Heart right ventricle (tissue), 16 donors: ENCODE measurements around the gene FCMR. TPM values are rescaled to one million over a fixed set of nuclear protein-coding genes. Genes with fewer than 3 reads are reported as not detected.

ENCODE experiments used
- ATAC-seq, 8 donors: fragments of 200-7000 bp; cut with Tn5 transposase; one replicate each; pipeline ENCODE4 v1.9.1; 2020; ENCODE audit warnings: mild to moderate bottlenecking in 8 of 8, moderate library complexity in 8 of 8, moderate number of reproducible peaks in 1 of 8
- DNase-seq, 2 donors: peaks; one replicate each; pipeline ENCODE4 v3.0.0-alpha.2; 2020
- H3K27ac ChIP-seq, 10 donors: fragments of 200-600 bp; sonication (generic) in 2 of 10; one replicate each; pipeline versions ENCODE4 v1.5.0 to v1.8.0; 2020 to 2022; ENCODE audit warnings: mild to moderate bottlenecking in 3 of 10
- H3K27me3 ChIP-seq, 7 donors: fragments of 200-600 bp; one replicate each; pipeline ENCODE4 v1.8.0; 2021 to 2022; ENCODE audit warnings: mild to moderate bottlenecking in 2 of 7
- H3K36me3 ChIP-seq, 9 donors: fragments of 200-600 bp; sonication (generic) in 1 of 9; one replicate each; pipeline versions ENCODE4 v1.5.0 to v1.8.0; 2020 to 2022; ENCODE audit warnings: mild to moderate bottlenecking in 2 of 9
- H3K4me1 ChIP-seq, 9 donors: fragments of 200-600 bp; sonication (generic) in 1 of 9; one replicate each; pipeline versions ENCODE4 v1.5.0 to v1.8.0; 2020 to 2022; ENCODE audit warnings: mild to moderate bottlenecking in 4 of 9
- H3K4me3 ChIP-seq, 10 donors: fragments of 200-600 bp; sonication (generic) in 2 of 10; one replicate each; pipeline versions ENCODE4 v1.5.0 to v1.8.0; 2020 to 2022; ENCODE audit warnings: mild to moderate bottlenecking in 7 of 10, moderate library complexity in 2 of 10
- H3K9me3 ChIP-seq, 11 donors: fragments of 200-600 bp in 10 of 11; sonication (generic) in 2 of 11; one replicate each; pipeline versions ENCODE4 v1.5.0 to v1.8.0; 2013 to 2022; ENCODE audit warnings: mild to moderate bottlenecking in 2 of 11, control low read depth in 1 of 11, moderate library complexity in 1 of 11
- WGBS, 2 donors: extraction: QIAGEN DNeasy Blood & Tissue Kit; methylation state at CpG; one replicate each; pipeline ENCODE4 v1.1.7; 2013; ENCODE audit warnings: inconsistent platforms in 1 of 2; 5-methylcytosine and 5-hydroxymethylcytosine counted together
- intact Hi-C, 10 donors: fragments of 100-400 bp; cut with DNase I; formaldehyde crosslinking; loops; one replicate each; pipeline versions ENCODE4 v1.11.1 to v1.14.2; 2022
- polyA plus RNA-seq, 2 donors: library from polyadenylated mRNA; stranded (reverse); fragments of 200-250 nt; gene quantifications; one replicate each; pipeline ENCODE4 v1.2.3, GENCODE V29; 2013
- total RNA-seq, 10 donors: library from RNA; stranded (reverse); fragmentation: NEBNext Ultra II Directional in 3 of 10; extraction: Animal tissue kit (Norgen Biotek cat#: 25700) in 3 of 10; gene quantifications; one replicate each; pipeline versions ENCODE4 v1.2.1 to v1.2.4, GENCODE V29; 2021 to 2023
- TF ChIP-seq, protein P1 (sequence below), 9 donors: fragments of 200-600 bp; sonication (generic) in 2 of 9; IDR thresholded peaks; one replicate each; pipeline versions ENCODE4 v1.5.0 to v1.8.0; 2021 to 2022; ENCODE audit warnings: antibody characterized with exemption in 9 of 9, mild to moderate bottlenecking in 5 of 9, moderate library complexity in 1 of 9
- donor health status: Arrhythmogenic right ventricular cardiomyopathy.
- donor health status: ischemic (EF 13 %, LVEDD 7.1; RV severe dilation, severe dysfunction).
- donor health status: healthy with polysubstance abuse.
- donor health status: DM: no; HTN: yes; CAD: no.
- donor health status: DM: no; HTN: no; CAD: no.
- donor health status: ischemic (EF 25% LVEDD 6.9; RV normal size, moderate dysfunction).
- donor health status: ischemic (EF 25% LVEDD 5.7; RV mildly dilated, moderate dysfunction).
- donor health status: healthy.
- donor health status: DM: yes; HTN: yes; CAD: no.
- donor health status: Ischemic cardiomyopathy.
- donor health status: ischemic (EF 35%, LVEDD 5.7; RV mildly dilated, moderate dysfunction).
- donor health status: nonischemic (EF 11% LVEDD 7.7; RV severe dilation, severe dysfunction).
- donor health status: DM: yes; HTN: yes; CAD: no.
- donor health status: PGD.
- donor health status: ischemic (EF 29% LVEDD 5.4; RV normal size, mild dysfunction).
- donor health status: nonischemic (EF 23%, LVEDD 6.1; RV moderate dilation, normal function).

The FCMR gene
- total and polyA plus RNA-seq, 12 donors: 0.37 to 13.4 (median 3.5) TPM

DNA sequence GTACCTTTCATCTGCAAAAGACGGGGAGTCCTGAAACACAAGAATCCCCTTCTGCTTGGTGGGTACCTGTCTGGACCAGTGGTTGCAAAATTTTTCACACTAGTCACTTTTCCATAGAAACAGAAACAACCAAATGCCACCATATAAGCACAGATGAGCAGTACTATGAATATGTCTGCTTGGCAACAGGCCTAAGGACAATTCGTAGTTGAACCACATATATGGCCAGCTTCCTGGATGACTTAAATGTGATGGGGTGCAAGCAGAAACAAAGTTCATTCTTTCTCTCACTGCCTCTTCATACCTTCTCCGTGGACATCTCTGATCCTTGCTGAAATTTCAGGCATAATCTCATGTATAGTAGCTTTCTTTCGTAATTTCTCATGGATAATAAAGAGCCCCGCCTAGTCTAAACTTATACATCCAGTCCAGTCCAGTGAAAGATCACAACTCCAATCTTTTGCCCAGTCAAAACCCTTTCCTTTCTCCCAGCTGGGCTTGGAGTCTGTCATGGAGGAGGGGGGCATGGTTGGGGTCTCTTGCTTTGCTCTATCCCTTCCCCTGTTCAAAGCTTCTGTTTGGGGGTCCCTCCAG is 41.5 kb upstream of the FCMR start:
- 87 to 93% methylated on average over 5 of the region's 5 CpGs for WGBS, 2 donors
- Histone ChIP-seq H3K4me1 (peaks cover 0 to 35% (median 0%) of the 10 kb centered on the region in 9 donors), H3K4me3 (no peak overlapping the region), H3K27ac (no peak overlapping the region), H3K36me3 (no peaks in the 10 kb centered on the region), H3K27me3 (peaks cover 0 to 35% (median 0%) of the 10 kb centered on the region in 7 donors), H3K9me3 (no peaks in the 10 kb centered on the region)
- DNase-seq: no peak
- intact Hi-C loops: no loop called here
- no peak for ATAC-seq
- TF ChIP-seq, protein P1, sequence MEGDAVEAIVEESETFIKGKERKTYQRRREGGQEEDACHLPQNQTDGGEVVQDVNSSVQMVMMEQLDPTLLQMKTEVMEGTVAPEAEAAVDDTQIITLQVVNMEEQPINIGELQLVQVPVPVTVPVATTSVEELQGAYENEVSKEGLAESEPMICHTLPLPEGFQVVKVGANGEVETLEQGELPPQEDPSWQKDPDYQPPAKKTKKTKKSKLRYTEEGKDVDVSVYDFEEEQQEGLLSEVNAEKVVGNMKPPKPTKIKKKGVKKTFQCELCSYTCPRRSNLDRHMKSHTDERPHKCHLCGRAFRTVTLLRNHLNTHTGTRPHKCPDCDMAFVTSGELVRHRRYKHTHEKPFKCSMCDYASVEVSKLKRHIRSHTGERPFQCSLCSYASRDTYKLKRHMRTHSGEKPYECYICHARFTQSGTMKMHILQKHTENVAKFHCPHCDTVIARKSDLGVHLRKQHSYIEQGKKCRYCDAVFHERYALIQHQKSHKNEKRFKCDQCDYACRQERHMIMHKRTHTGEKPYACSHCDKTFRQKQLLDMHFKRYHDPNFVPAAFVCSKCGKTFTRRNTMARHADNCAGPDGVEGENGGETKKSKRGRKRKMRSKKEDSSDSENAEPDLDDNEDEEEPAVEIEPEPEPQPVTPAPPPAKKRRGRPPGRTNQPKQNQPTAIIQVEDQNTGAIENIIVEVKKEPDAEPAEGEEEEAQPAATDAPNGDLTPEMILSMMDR (IDR thresholded peaks at IDR 0.05): no peak

DNA sequence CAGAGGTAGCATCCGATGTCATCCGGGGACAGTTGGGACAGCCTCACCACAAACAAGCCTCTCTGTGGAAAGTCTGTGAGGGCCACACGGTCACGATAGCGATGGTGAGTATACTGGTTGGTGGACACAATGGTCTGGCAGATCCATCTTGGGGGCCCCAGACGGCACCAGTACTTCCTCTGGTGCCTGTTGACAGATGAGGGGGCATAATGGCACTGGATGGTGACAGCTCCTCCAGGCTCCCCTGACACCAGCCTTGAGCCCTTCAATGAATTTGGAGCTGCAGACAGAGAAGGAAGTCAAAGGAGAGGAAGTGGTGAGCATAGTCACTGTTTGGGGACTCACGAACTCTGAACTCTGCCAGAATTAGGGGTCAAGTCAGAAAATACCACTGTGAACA is 40.5 kb upstream of the FCMR start:
- 88 to 90% methylated on average over 7 of the region's 7 CpGs for WGBS, 2 donors
- no peaks in the 10 kb centered on the region for H3K36me3 ChIP-seq
- no peaks in the 10 kb centered on the region for H3K9me3 ChIP-seq
- DNase-seq: no peak
- H3K27ac ChIP-seq: no peak overlapping the region
- no peak for ATAC-seq
- intact Hi-C loops: no loop called here
- TF ChIP-seq, protein P1 (IDR thresholded peaks at IDR 0.05): no peak
- peaks cover 0 to 26% (median 0%) of the 10 kb centered on the region in 9 donors for H3K4me1 ChIP-seq
- peaks cover 0 to 37% (median 0%) of the 10 kb centered on the region in 7 donors for H3K27me3 ChIP-seq
- H3K4me3 ChIP-seq: no peak overlapping the region

DNA sequence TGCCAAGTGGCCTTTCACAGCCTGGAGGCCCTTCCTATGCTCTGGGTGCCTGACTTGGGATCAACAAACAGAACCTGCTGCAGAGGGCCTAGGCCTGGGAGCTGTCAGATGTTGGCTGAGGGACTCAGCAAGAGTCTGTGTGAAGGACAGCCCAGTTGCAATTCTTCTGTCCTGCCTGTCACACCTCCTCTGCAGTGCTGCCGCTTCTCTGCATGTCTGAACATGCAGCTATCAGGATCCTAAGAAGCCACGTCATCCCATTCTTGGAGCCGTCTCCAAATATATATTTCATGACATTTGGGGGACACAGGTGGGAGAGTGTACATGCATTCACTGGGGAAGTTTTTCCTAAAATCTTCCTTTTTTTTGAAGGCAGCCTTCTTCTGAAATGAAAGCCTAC is 39.9 kb upstream of the FCMR start:
- intact Hi-C loops: no loop called here
- Histone ChIP-seq H3K27me3 (peaks cover 0 to 40% (median 0%) of the 10 kb centered on the region in 7 donors), H3K9me3 (no peaks in the 10 kb centered on the region), H3K27ac (no peak overlapping the region), H3K4me3 (no peak overlapping the region), H3K4me1 (peaks cover 0 to 19% (median 0%) of the 10 kb centered on the region in 9 donors), H3K36me3 (no peaks in the 10 kb centered on the region)
- ATAC-seq (no peak), DNase-seq (no peak)
- WGBS, 2 donors: 75 to 89% methylated on average over 3 of the region's 3 CpGs
- TF ChIP-seq, protein P1 (IDR thresholded peaks at IDR 0.05): no peak

DNA sequence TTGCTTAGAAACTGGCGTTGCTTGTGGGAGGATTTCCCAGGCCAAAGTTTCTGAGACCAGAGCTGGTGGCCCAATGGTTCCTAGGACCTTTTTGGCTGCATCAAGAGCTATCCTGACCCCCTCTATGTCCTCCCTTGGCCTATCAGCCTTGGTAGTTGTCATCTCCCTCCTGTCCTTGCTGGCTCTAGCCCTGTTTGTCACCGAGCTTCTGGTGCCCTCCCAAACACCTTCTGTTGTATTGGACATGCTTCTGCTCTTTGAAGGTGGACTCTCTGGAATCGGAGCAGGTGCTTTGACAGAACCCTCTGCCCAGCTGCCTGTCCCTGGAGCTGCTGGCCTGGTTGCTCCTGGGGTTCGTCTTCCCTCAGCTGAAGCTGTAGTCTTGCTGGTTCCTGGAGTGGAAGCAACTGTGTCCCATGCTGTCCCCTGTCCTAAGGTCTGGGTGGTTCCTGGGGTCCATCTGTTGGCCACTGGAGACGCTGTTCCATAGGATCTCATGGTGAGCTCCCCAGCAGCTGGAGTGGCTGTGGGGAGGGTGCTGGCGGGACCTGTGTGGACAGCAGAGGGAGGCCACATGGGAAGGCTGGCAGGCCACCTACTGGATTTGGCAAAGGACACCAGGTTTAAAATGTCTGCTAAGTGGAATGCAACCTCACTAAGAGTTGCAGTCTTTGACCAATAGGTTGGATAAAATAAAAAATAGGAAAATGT is 39.1 kb upstream of the FCMR start:
- H3K4me1 ChIP-seq: peaks cover 0 to 19% (median 0%) of the 10 kb centered on the region in 9 donors
- H3K27ac ChIP-seq: no peak overlapping the region
- H3K36me3 ChIP-seq: no peaks in the 10 kb centered on the region
- H3K4me3 ChIP-seq: no peak overlapping the region
- TF ChIP-seq, protein P1 (IDR thresholded peaks at IDR 0.05): no peak
- intact Hi-C loops: no loop called here
- H3K27me3 ChIP-seq: peaks cover 0 to 33% (median 0%) of the 10 kb centered on the region in 7 donors
- WGBS, 2 donors: 85 to 88% methylated on average over 6 of the region's 6 CpGs
- DNase-seq (no peak), ATAC-seq (no peak)
- H3K9me3 ChIP-seq: no peaks in the 10 kb centered on the region
